ENCODE results near the gene MAP3K5.

DNA sequence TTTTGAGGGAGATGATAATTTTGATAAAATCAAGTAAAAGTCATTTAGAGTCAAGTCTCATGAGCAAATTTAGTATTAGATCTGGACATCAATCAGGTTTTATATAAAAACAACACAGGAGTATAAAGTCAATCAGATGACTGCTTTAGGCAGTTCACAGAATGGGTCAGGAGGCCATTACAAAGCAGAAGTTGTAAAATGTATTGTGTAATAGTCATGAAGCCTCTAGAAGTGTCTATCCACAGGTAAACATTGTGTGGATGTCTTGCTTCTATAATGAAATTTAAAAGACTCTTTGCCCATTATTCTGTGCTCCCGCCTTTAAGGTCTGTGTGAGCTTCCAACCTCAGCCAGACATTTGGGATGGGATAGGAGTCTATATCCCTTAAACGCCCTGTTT lies 270.9 kb downstream of the MAP3K5 start:
- TF ChIP-seq POLR2A (IDR thresholded peaks at IDR 0.05) = no peak
- TF ChIP-seq, protein P1, sequence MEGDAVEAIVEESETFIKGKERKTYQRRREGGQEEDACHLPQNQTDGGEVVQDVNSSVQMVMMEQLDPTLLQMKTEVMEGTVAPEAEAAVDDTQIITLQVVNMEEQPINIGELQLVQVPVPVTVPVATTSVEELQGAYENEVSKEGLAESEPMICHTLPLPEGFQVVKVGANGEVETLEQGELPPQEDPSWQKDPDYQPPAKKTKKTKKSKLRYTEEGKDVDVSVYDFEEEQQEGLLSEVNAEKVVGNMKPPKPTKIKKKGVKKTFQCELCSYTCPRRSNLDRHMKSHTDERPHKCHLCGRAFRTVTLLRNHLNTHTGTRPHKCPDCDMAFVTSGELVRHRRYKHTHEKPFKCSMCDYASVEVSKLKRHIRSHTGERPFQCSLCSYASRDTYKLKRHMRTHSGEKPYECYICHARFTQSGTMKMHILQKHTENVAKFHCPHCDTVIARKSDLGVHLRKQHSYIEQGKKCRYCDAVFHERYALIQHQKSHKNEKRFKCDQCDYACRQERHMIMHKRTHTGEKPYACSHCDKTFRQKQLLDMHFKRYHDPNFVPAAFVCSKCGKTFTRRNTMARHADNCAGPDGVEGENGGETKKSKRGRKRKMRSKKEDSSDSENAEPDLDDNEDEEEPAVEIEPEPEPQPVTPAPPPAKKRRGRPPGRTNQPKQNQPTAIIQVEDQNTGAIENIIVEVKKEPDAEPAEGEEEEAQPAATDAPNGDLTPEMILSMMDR (IDR thresholded peaks at IDR 0.05) = no peak
